H4 (cell line): ENCODE measurements around the gene PRKN. TPM values are rescaled to one million over a fixed set of nuclear protein-coding genes. Genes with fewer than 3 reads are reported as not detected.

ENCODE experiments used
- DNase-seq: peaks from one replicate; pipeline ENCODE4 v3.0.0-alpha.2; 2015; ENCODE audit warnings: low spot score
- total RNA-seq: library from RNA; depleted of rRNA; stranded (reverse); fragments of >200 nt; shearing (Covaris generic); gene quantifications from 2 replicates; pipeline ENCODE4 v1.2.3, GENCODE V29; 2014

Gene PRKN
- total RNA-seq, 1 experiment from 2014 or later: 0.19 TPM

GRCh38 chr6:162244031-162244430 is 483.5 kb downstream of the PRKN start:
- DNase-seq: no peak

- no peak for DNase-seq
Observed at GRCh38 chr6:162242915-162243314, 484.7 kb downstream of the PRKN start.

GRCh38 chr6:162239330-162239729 is 488.2 kb downstream of the PRKN start:
- no peak for DNase-seq

GRCh38 chr6:162238675-162239074 is 488.9 kb downstream of the PRKN start:
- DNase-seq: no peak

GRCh38 chr6:162237331-162237730 is 490.2 kb downstream of the PRKN start:
- DNase-seq: no peak

- no peak for DNase-seq
Observed at GRCh38 chr6:162234631-162235030, 492.9 kb downstream of the PRKN start.

GRCh38 chr6:162230147-162230752 is 497.3 kb downstream of the PRKN start:
- DNase-seq: no peak

GRCh38 chr6:162229093-162229492 is 498.5 kb downstream of the PRKN start:
- DNase-seq: no peak

- DNase-seq: no peak
Observed at GRCh38 chr6:162226803-162227202, 500.8 kb downstream of the PRKN start.

GRCh38 chr6:162222521-162222920 is 505.0 kb downstream of the PRKN start:
- DNase-seq: no peak

GRCh38 chr6:162220876-162221275 is 506.7 kb downstream of the PRKN start:
- no peak for DNase-seq

- no peak for DNase-seq
Observed at GRCh38 chr6:162219266-162219665, 508.3 kb downstream of the PRKN start.

- DNase-seq: no peak
Observed at GRCh38 chr6:162217811-162218493, 509.6 kb downstream of the PRKN start.

- DNase-seq: no peak
Observed at GRCh38 chr6:162217058-162217457, 510.5 kb downstream of the PRKN start.

- DNase-seq: no peak
Observed at GRCh38 chr6:162211777-162212176, 515.8 kb downstream of the PRKN start.

- DNase-seq: no peak
Observed at GRCh38 chr6:162211022-162211421, 516.5 kb downstream of the PRKN start.

- no peak for DNase-seq
Observed at GRCh38 chr6:162203287-162203686, 524.3 kb downstream of the PRKN start.

GRCh38 chr6:162200945-162201690 is 526.4 kb downstream of the PRKN start:
- DNase-seq: no peak

- DNase-seq: no peak
Observed at GRCh38 chr6:162200041-162200440, 527.5 kb downstream of the PRKN start.

- DNase-seq: no peak
Observed at GRCh38 chr6:162198925-162199324, 528.6 kb downstream of the PRKN start.

GRCh38 chr6:162198076-162198475 is 529.5 kb downstream of the PRKN start:
- DNase-seq: no peak

GRCh38 chr6:162195441-162195840 is 532.1 kb downstream of the PRKN start:
- no peak for DNase-seq

GRCh38 chr6:162190981-162191380 is 536.6 kb downstream of the PRKN start:
- no peak for DNase-seq
